GM23338 (cell line): ENCODE measurements around the gene SLC47A1. TPM values are rescaled to one million over a fixed set of nuclear protein-coding genes. Genes with fewer than 3 reads are reported as not detected.

Experiments used
- ATAC-seq: fragments of 200-7000 bp; cut with Tn5 transposase; 3 replicates; pipeline ENCODE4 v1.9.1; 2020
- DNase-seq: peaks from one replicate; pipeline ENCODE4 v3.0.0-alpha.2; 2015; ENCODE audit warnings: low spot score
- H2AFZ ChIP-seq: fragments of 200-600 bp; sonication (generic); 2 replicates; pipeline ENCODE4 v1.8.0; 2016; ENCODE audit warnings: antibody characterized with exemption, mild to moderate bottlenecking, moderate library complexity
- H3F3A ChIP-seq: fragments of 200-600 bp; sonication (generic); replicated peaks from 2 replicates; pipeline ENCODE4 v1.8.0; 2017; ENCODE audit warnings: antibody characterized with exemption, mixed run types, low read depth
- H3K27ac ChIP-seq: fragments of 200-600 bp; sonication (generic); 2 replicates; pipeline ENCODE4 v1.6.1; 2016; ENCODE audit warnings: low read depth
- H3K27me3 ChIP-seq: fragments of 200-600 bp; sonication (generic); 2 replicates; pipeline ENCODE4 v1.8.0; 2016; ENCODE audit warnings: mild to moderate bottlenecking, mixed run types, moderate library complexity; ENCODE audit not compliant: insufficient read depth
- H3K36me3 ChIP-seq: fragments of 200-600 bp; sonication (generic); 2 replicates; pipeline ENCODE4 v1.8.0; 2016; ENCODE audit warnings: mild to moderate bottlenecking; ENCODE audit not compliant: insufficient read depth
- H3K4me1 ChIP-seq: fragments of 200-600 bp; sonication (generic); 2 replicates; pipeline ENCODE4 v1.8.0; 2016; ENCODE audit warnings: mild to moderate bottlenecking, moderate library complexity; ENCODE audit not compliant: insufficient read depth
- H3K4me2 ChIP-seq: fragments of 200-600 bp; sonication (generic); 2 replicates; pipeline ENCODE4 v1.7.1; 2017; ENCODE audit warnings: mixed run types
- H3K4me3 ChIP-seq: fragments of 200-600 bp; sonication (generic); 2 replicates; pipeline ENCODE4 v1.6.1; 2016; ENCODE audit warnings: mixed run types
- H3K79me2 ChIP-seq: fragments of 200-600 bp; sonication (generic); replicated peaks from 2 replicates; pipeline ENCODE4 v1.8.0; 2017; ENCODE audit warnings: mild to moderate bottlenecking; ENCODE audit not compliant: insufficient read depth
- H3K9me2 ChIP-seq: fragments of 200-600 bp; sonication (generic); 2 replicates; pipeline ENCODE4 v1.8.0; 2017; ENCODE audit not compliant: insufficient read depth
- H4K20me1 ChIP-seq: fragments of 200-600 bp; sonication (generic); replicated peaks from 2 replicates; pipeline ENCODE4 v1.8.0; 2017; ENCODE audit warnings: mild to moderate bottlenecking; ENCODE audit not compliant: insufficient read depth
- H3K27ac Mint-ChIP-seq: 2 replicates; pipeline ENCODE4 v1.8.0; 2020; ENCODE audit warnings: inconsistent platforms, mild to moderate bottlenecking, moderate library complexity, mixed read lengths
- H3K27me3 Mint-ChIP-seq: 3 replicates; pipeline ENCODE4 v1.8.0; 2022; ENCODE audit warnings: low read depth, mild to moderate bottlenecking, moderate library complexity, mixed read lengths, inconsistent platforms; ENCODE audit not compliant: insufficient read depth, poor library complexity
- H3K36me3 Mint-ChIP-seq: 3 replicates; pipeline ENCODE4 v1.8.0; 2021; ENCODE audit warnings: low read depth, mild to moderate bottlenecking, inconsistent platforms, moderate library complexity, mixed read lengths
- H3K4me1 Mint-ChIP-seq: 3 replicates; pipeline ENCODE4 v1.8.0; 2020; ENCODE audit warnings: mild to moderate bottlenecking, inconsistent platforms, mixed read lengths
- H3K4me3 Mint-ChIP-seq: 3 replicates; pipeline ENCODE4 v1.8.0; 2021; ENCODE audit warnings: moderate library complexity, mild to moderate bottlenecking, inconsistent platforms, mixed read lengths
- H3K9me3 Mint-ChIP-seq: 3 replicates; pipeline ENCODE4 v1.8.0; 2020; ENCODE audit warnings: moderate library complexity, mild to moderate bottlenecking, inconsistent platforms, mixed read lengths
- POLR2AphosphoS5 ChIP-seq: IDR thresholded peaks from 2 replicates; pipeline ENCODE4 v1.6.1; 2016; ENCODE audit warnings: antibody characterized with exemption, low read depth
- STAT1 ChIP-seq: IDR thresholded peaks from one replicate; pipeline ENCODE4 v1.6.1; 2016; ENCODE audit warnings: antibody characterized with exemption; ENCODE audit not compliant: unreplicated experiment
- polyA plus RNA-seq: library from polyadenylated mRNA; unstranded; fragments of >200 nt; fragmentation: Nextera tagmentation; extraction: Ambion mirVana; gene quantifications from 2 replicates; pipeline ENCODE4 v1.2.1, GENCODE V29; 2016
- total RNA-seq: library from RNA; depleted of rRNA; stranded (reverse); fragments of >200 nt; shearing (Covaris generic); gene quantifications from 2 replicates; pipeline ENCODE4 v1.2.3, GENCODE V29; 2014
- TF ChIP-seq, protein P1 (sequence below), 2 experiments: fragments of 200-600 bp in 1 of 2; sonication (generic) in 1 of 2; conservative IDR thresholded peaks; 2 replicates each; pipeline versions ENCODE4 v1.5.1 to v1.6.1; 2016 to 2017; ENCODE audit warnings: antibody characterized with exemption in 2 of 2, low read depth in 2 of 2, mild to moderate bottlenecking in 2 of 2, moderate library complexity in 1 of 2
- TF ChIP-seq, protein P2 (sequence below): fragments of 250-450 bp; sonication (Bioruptor Pico); IDR thresholded peaks from 2 replicates; pipeline ENCODE4 v1.5.0; 2020; ENCODE audit warnings: mild to moderate bottlenecking, moderate library complexity

SLC47A1 gene
- total and polyA plus RNA-seq, 2 experiments from 2014 or later: 0.53 to 1.9 TPM

DNA sequence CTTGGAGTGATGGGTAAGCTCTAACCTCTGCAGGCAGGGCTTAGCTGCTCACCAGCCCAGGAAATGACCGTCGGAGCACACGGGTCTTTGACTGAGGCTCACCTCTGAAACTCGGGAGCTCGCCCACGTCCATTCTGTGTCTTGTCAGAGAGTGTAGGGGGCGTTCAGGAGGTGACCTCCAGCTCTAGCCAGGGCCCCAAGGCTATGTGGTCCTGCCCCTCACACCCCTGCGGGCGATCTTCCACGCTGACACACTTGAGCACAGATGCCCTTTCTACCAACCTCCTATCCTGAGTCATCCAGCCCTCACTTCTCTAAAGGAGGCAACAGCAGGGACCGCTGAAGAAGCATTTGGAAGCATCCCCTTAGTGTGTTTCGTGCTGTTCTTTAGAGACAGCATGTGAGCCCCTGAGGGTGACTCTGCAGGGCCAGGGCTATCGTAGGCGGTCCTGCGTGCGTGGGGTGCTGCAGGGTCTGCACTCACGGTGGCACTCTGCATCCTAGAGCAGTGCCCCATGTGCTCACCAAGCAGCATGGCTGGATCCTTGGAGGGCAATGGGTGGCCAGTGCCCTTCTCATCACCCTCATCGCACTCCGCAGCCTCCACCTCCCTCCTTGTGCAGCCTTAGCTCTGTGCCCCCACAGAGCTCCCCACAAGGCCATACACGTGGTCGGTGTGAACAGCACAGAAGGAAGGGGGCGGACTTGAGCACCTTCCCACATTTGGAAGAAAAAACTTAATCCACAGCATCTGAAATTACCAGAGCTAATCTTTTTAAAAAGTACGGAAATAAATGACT is 33.8 kb downstream of the SLC47A1 start:
- H3K27ac ChIP-seq: no peak overlapping the region
- Mint-ChIP-seq H3K9me3 (no peaks in the 10 kb centered on the region; the same call in 2 of the 3 replicates), H3K4me1 (no peaks in the 10 kb centered on the region), H3K36me3 (no peaks in the 10 kb centered on the region), H3K27ac (no peak overlapping the region), H3K27me3 (no peaks in the 10 kb centered on the region), H3K4me3 (no peak overlapping the region)
- no peak overlapping the region for H3K4me2 ChIP-seq
- H3K79me2 ChIP-seq: no peaks in the 10 kb centered on the region
- TF ChIP-seq, protein P1, sequence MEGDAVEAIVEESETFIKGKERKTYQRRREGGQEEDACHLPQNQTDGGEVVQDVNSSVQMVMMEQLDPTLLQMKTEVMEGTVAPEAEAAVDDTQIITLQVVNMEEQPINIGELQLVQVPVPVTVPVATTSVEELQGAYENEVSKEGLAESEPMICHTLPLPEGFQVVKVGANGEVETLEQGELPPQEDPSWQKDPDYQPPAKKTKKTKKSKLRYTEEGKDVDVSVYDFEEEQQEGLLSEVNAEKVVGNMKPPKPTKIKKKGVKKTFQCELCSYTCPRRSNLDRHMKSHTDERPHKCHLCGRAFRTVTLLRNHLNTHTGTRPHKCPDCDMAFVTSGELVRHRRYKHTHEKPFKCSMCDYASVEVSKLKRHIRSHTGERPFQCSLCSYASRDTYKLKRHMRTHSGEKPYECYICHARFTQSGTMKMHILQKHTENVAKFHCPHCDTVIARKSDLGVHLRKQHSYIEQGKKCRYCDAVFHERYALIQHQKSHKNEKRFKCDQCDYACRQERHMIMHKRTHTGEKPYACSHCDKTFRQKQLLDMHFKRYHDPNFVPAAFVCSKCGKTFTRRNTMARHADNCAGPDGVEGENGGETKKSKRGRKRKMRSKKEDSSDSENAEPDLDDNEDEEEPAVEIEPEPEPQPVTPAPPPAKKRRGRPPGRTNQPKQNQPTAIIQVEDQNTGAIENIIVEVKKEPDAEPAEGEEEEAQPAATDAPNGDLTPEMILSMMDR (conservative IDR thresholded peaks at IDR 0.05; ENCODE audit: low read depth in 2 of 2): peak; percentile 55 to 58
- no peak for TF ChIP-seq STAT1
- ATAC-seq: peak; percentile 88
- H3K9me2 ChIP-seq: no peaks in the 10 kb centered on the region
- H3K4me3 ChIP-seq: no peak overlapping the region
- H4K20me1 ChIP-seq: no peaks in the 10 kb centered on the region
- peak overlapping the region; percentile 92 for H2AFZ ChIP-seq
- no peaks in the 10 kb centered on the region for H3K36me3 ChIP-seq
- DNase-seq: peak; percentile 45
- no peaks in the 10 kb centered on the region for H3K27me3 ChIP-seq
- no peaks in the 10 kb centered on the region for H3F3A ChIP-seq
- H3K4me1 ChIP-seq: no peaks in the 10 kb centered on the region

DNA sequence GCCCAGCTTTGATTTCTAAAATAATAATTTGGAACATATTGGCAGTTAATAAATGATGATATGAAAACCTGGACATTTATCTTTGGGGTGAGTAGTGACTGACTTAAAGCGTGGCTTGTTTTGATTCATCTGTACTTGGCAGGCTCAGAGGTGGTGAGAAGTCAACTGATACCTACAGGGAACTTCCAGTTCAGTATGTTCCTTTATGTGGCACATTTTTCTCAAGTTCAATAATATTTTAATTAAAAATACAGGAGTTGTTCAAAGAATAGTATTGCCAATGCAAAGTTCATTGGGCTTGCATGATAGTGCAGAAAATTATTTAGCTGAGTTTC is 34.3 kb downstream of the SLC47A1 start:
- Histone ChIP-seq H3K27me3 (no peaks in the 10 kb centered on the region), H2AFZ (peak overlapping the region; percentile 92; the same call in 1 of the 2 replicates), H3K79me2 (no peaks in the 10 kb centered on the region), H3K4me2 (no peak overlapping the region), H3K27ac (no peak overlapping the region), H3K4me3 (no peak overlapping the region), H3F3A (no peaks in the 10 kb centered on the region), H3K36me3 (no peaks in the 10 kb centered on the region), H4K20me1 (no peaks in the 10 kb centered on the region), H3K4me1 (no peaks in the 10 kb centered on the region), H3K9me2 (no peaks in the 10 kb centered on the region)
- ATAC-seq (no peak), DNase-seq (no peak)
- no peaks in the 10 kb centered on the region for H3K36me3 Mint-ChIP-seq
- H3K4me1 Mint-ChIP-seq: no peaks in the 10 kb centered on the region
- no peak overlapping the region for H3K4me3 Mint-ChIP-seq
- no peaks in the 10 kb centered on the region; the same call in 2 of the 3 replicates for H3K9me3 Mint-ChIP-seq
- TF ChIP-seq, protein P2, sequence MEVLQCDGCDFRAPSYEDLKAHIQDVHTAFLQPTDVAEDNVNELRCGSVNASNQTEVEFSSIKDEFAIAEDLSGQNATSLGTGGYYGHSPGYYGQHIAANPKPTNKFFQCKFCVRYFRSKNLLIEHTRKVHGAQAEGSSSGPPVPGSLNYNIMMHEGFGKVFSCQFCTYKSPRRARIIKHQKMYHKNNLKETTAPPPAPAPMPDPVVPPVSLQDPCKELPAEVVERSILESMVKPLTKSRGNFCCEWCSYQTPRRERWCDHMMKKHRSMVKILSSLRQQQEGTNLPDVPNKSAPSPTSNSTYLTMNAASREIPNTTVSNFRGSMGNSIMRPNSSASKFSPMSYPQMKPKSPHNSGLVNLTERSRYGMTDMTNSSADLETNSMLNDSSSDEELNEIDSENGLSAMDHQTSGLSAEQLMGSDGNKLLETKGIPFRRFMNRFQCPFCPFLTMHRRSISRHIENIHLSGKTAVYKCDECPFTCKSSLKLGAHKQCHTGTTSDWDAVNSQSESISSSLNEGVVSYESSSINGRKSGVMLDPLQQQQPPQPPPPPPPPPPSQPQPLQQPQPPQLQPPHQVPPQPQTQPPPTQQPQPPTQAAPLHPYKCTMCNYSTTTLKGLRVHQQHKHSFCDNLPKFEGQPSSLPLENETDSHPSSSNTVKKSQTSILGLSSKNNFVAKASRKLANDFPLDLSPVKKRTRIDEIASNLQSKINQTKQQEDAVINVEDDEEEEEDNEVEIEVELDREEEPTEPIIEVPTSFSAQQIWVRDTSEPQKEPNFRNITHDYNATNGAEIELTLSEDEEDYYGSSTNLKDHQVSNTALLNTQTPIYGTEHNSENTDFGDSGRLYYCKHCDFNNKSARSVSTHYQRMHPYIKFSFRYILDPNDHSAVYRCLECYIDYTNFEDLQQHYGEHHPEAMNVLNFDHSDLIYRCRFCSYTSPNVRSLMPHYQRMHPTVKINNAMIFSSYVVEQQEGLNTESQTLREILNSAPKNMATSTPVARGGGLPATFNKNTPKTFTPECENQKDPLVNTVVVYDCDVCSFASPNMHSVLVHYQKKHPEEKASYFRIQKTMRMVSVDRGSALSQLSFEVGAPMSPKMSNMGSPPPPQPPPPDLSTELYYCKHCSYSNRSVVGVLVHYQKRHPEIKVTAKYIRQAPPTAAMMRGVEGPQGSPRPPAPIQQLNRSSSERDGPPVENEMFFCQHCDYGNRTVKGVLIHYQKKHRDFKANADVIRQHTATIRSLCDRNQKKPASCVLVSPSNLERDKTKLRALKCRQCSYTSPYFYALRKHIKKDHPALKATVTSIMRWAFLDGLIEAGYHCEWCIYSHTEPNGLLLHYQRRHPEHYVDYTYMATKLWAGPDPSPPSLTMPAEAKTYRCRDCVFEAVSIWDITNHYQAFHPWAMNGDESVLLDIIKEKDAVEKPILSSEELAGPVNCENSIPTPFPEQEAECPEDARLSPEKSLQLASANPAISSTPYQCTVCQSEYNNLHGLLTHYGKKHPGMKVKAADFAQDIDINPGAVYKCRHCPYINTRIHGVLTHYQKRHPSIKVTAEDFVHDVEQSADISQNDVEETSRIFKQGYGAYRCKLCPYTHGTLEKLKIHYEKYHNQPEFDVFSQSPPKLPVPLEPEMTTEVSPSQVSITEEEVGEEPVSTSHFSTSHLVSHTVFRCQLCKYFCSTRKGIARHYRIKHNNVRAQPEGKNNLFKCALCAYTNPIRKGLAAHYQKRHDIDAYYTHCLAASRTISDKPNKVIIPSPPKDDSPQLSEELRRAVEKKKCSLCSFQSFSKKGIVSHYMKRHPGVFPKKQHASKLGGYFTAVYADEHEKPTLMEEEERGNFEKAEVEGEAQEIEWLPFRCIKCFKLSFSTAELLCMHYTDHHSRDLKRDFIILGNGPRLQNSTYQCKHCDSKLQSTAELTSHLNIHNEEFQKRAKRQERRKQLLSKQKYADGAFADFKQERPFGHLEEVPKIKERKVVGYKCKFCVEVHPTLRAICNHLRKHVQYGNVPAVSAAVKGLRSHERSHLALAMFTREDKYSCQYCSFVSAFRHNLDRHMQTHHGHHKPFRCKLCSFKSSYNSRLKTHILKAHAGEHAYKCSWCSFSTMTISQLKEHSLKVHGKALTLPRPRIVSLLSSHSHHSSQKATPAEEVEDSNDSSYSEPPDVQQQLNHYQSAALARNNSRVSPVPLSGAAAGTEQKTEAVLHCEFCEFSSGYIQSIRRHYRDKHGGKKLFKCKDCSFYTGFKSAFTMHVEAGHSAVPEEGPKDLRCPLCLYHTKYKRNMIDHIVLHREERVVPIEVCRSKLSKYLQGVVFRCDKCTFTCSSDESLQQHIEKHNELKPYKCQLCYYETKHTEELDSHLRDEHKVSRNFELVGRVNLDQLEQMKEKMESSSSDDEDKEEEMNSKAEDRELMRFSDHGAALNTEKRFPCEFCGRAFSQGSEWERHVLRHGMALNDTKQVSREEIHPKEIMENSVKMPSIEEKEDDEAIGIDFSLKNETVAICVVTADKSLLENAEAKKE (CRISPR knock-in tag): no peak
- no peak for TF ChIP-seq POLR2AphosphoS5
- no peaks in the 10 kb centered on the region for H3K27me3 Mint-ChIP-seq
- H3K27ac Mint-ChIP-seq: no peak overlapping the region
